ENCODE measurements around the gene RPS6KA2. TPM values are rescaled to one million over a fixed set of nuclear protein-coding genes. Genes with fewer than 3 reads are reported as not detected.

RPS6KA2 gene
- total RNA-seq, 1 experiment from 2014 or later = 12.3 TPM

DNA sequence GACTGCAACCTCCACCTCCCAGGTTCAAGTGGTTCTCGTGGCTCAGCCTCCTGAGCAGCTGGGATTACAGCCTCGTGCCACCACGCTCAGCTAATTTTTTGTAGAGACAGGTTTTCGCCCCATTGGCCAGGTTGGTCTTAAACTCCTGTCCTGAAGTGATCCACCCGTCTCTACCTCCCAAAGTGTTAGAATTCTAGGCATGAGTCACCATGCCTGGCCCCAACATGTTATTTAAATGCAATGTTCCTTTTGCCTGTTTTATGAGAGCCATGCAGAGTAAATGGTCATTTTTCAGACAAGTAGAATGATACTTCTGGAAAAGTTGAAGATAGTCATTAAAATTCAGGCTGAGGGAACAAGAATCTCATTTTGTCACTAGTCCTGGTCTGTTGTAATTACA is 43.8 kb upstream of the RPS6KA2 start:
- Histone ChIP-seq H4K8ac (replicated peaks; ENCODE audit: insufficient read length, low read depth, low read length) (no peak overlapping the region), H4K91ac (ENCODE audit: insufficient read length, low read depth, low read length) (no peak overlapping the region), H2BK5ac (ENCODE audit: insufficient read length, low read length) (no peak overlapping the region), H3K27me3 (ENCODE audit: insufficient read depth, low read length) (no peaks in the 10 kb centered on the region), H2BK12ac (ENCODE audit: insufficient read length, low read depth, low read length) (no peak overlapping the region), H3T11ph (ENCODE audit: low read length) (no peak overlapping the region), H3K27ac (ENCODE audit: insufficient read length, low read depth, low read length) (no peak overlapping the region), H3K79me1 (ENCODE audit: insufficient read depth, low read depth, low read length, poor library complexity, severe bottlenecking) (no peaks in the 10 kb centered on the region), H3K4ac (ENCODE audit: low read depth, low read length) (no peak overlapping the region), H3K9ac (ENCODE audit: extremely low read depth, insufficient read length, low read length) (no peak overlapping the region), H2AFZ (ENCODE audit: low read length) (no peak overlapping the region), H4K5ac (ENCODE audit: insufficient read length, low read depth, low read length) (no peak overlapping the region), H3K4me2 (ENCODE audit: insufficient read depth, insufficient read length, low read length) (no peak overlapping the region), H4K20me1 (ENCODE audit: control insufficient read depth, insufficient read depth, insufficient read length) (no peaks in the 10 kb centered on the region), H2BK120ac (ENCODE audit: low read depth, low read length, poor library complexity, severe bottlenecking) (no peak overlapping the region), H3K23ac (ENCODE audit: insufficient read length, low read depth, low read length) (no peak overlapping the region), H3K56ac (ENCODE audit: insufficient read length, low read depth, low read length) (no peak overlapping the region), H3K14ac (ENCODE audit: insufficient read depth, low read length) (no peak overlapping the region), H3K79me2 (ENCODE audit: insufficient read depth, low read length) (no peaks in the 10 kb centered on the region), H2AK5ac (ENCODE audit: insufficient read length, low read length) (no peak overlapping the region), H2BK15ac (ENCODE audit: low read depth, low read length) (no peak overlapping the region), H2BK20ac (ENCODE audit: low read depth, low read length, poor library complexity, severe bottlenecking) (no peak overlapping the region), H3K23me2 (ENCODE audit: insufficient read length, low read depth, low read length, poor library complexity, severe bottlenecking) (no peaks in the 10 kb centered on the region), H3K4me1 (ENCODE audit: insufficient read depth, low read length) (no peaks in the 10 kb centered on the region; the same call in 1 of the 2 replicates), H3K9me3 (ENCODE audit: control insufficient read depth, low read depth, low read length) (no peaks in the 10 kb centered on the region), H3K18ac (ENCODE audit: insufficient read length, low read depth, low read length) (no peak overlapping the region)
- Mint-ChIP-seq H3K9me3 (peaks cover 0 to 3% of the 10 kb centered on the region in 2 experiments; a peak in 2 of 5 replicates), H3K27ac (no peak overlapping the region), H3K4me3 (no peak overlapping the region), H3K36me3 (ENCODE audit: insufficient read depth in 1 of 3, low read depth in 3 of 3) (no peaks in the 10 kb centered on the region; a peak in 1 of 7 replicates), H3K4me1 (peaks cover 15 to 20% of the 10 kb centered on the region in 2 experiments), H3K27me3 (ENCODE audit: low read depth) (peaks cover 7% of the 10 kb centered on the region)
- no peak for DNase-seq
- TF ChIP-seq, protein P1, sequence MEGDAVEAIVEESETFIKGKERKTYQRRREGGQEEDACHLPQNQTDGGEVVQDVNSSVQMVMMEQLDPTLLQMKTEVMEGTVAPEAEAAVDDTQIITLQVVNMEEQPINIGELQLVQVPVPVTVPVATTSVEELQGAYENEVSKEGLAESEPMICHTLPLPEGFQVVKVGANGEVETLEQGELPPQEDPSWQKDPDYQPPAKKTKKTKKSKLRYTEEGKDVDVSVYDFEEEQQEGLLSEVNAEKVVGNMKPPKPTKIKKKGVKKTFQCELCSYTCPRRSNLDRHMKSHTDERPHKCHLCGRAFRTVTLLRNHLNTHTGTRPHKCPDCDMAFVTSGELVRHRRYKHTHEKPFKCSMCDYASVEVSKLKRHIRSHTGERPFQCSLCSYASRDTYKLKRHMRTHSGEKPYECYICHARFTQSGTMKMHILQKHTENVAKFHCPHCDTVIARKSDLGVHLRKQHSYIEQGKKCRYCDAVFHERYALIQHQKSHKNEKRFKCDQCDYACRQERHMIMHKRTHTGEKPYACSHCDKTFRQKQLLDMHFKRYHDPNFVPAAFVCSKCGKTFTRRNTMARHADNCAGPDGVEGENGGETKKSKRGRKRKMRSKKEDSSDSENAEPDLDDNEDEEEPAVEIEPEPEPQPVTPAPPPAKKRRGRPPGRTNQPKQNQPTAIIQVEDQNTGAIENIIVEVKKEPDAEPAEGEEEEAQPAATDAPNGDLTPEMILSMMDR (conservative IDR thresholded peaks at IDR 0.05) = no peak
- no CpG with 5 or more reads among the region's 5 CpGs for WGBS (ENCODE audit: extremely low coverage, insufficient read length, low lambda C conversion rate)
